Transverse colon (tissue), 4 donors: ENCODE results near the gene SLC35F1. TPM values are rescaled to one million over a fixed set of nuclear protein-coding genes. Genes with fewer than 3 reads are reported as not detected.

Experiments used
- DNase-seq: peaks from one replicate; pipeline ENCODE4 v3.0.0-alpha.2; 2019
- H3K27ac ChIP-seq, 4 donors: fragments of 200-600 bp; sonication (generic); 2 replicates each; pipeline ENCODE4 v1.5.1; 2016 to 2018; ENCODE audit warnings: inconsistent platforms in 4 of 4
- H3K27me3 ChIP-seq: fragments of 200-600 bp; sonication (generic); 2 replicates; pipeline ENCODE4 v1.5.1; 2017; ENCODE audit warnings: inconsistent platforms
- H3K36me3 ChIP-seq, 4 donors: fragments of 200-600 bp; sonication (generic); 2 replicates each; pipeline ENCODE4 v1.5.1; 2017 to 2019; ENCODE audit warnings: inconsistent platforms in 4 of 4
- H3K4me1 ChIP-seq, 4 donors: fragments of 200-600 bp; sonication (generic); 2 replicates each; pipeline ENCODE4 v1.5.1; 2017 to 2020; ENCODE audit warnings: inconsistent platforms in 4 of 4
- H3K4me3 ChIP-seq, 4 donors: fragments of 200-600 bp; sonication (generic); 1 replicate in 1 of 4; 2 replicates in 3 of 4; pipeline versions ENCODE4 v1.5.1 to v1.6.1; 2017 to 2019; ENCODE audit warnings: inconsistent platforms in 4 of 4
- H3K9me3 ChIP-seq, 2 donors: fragments of 200-600 bp; sonication (generic); 2 replicates each; pipeline ENCODE4 v1.5.1; 2017 to 2019; ENCODE audit warnings: inconsistent platforms in 2 of 2
- CTCF ChIP-seq, 5 experiments: fragments of 200-600 bp in 3 of 5; fragments of 450-650 bp in 2 of 5; sonication (generic) in 3 of 5; IDR thresholded peaks; 1 replicate in 2 of 5; 2 replicates in 3 of 5; pipeline ENCODE4 v1.5.1; 2016 to 2017; ENCODE audit warnings: antibody characterized with exemption in 5 of 5, inconsistent platforms in 3 of 5, mild to moderate bottlenecking in 2 of 5, moderate library complexity in 1 of 5
- EP300 ChIP-seq: sonication (generic); formaldehyde crosslinking; IDR thresholded peaks from one replicate; pipeline ENCODE4 v1.6.1; 2017; ENCODE audit warnings: antibody characterized with exemption, low read depth
- POLR2A ChIP-seq: fragments of 450-650 bp; IDR thresholded peaks from one replicate; pipeline ENCODE4 v1.6.1; 2016; ENCODE audit warnings: antibody characterized with exemption, mild to moderate bottlenecking, moderate library complexity
- POLR2AphosphoS5 ChIP-seq, 3 donors: sonication (generic); formaldehyde crosslinking; IDR thresholded peaks; one replicate each; pipeline ENCODE4 v1.6.1; 2016; ENCODE audit warnings: antibody characterized with exemption in 3 of 3
- WGBS, 2 donors: methylation state at CpG; one replicate each; pipeline ENCODE4 v1.1.5; 2018; ENCODE audit warnings: low coverage in 1 of 2; 5-methylcytosine and 5-hydroxymethylcytosine counted together
- in situ Hi-C, 4 donors: fragments of 200-750 bp; cut with MboI; loops; one replicate each; pipeline versions ENCODE4 v1.15.0 to v1.15.1; 2017; ENCODE audit warnings: low sequenced_read_pairs in 3 of 4, low pct_ligation_motif_present in 1 of 4, low pct_unique_long_range_greater_than_20kb in 1 of 4
- intact Hi-C: fragments of 100-400 bp; cut with DNase I; formaldehyde crosslinking; loops from one replicate; pipeline ENCODE4 v1.15.1; 2023; ENCODE audit warnings: low total_unique reads
- total RNA-seq, 4 donors: library from RNA; depleted of rRNA; stranded (reverse); fragments of >200 nt; gene quantifications; one replicate each; pipeline ENCODE4 v1.1.0, GENCODE V29; 2016

Gene SLC35F1
- total RNA-seq, 4 donors from 2014 or later = 0.37 to 1.1 (median 0.71) TPM

- DNase-seq = no peak
- H3K27ac ChIP-seq = peak overlapping the region in 1 of 4 donors; percentile 6
These were observed 31.4 kb downstream of the SLC35F1 start for GRCh38 chr6:117938311-117938995.

GRCh38 chr6:117947234-117947633, 40.2 kb downstream of the SLC35F1 start:
- Histone ChIP-seq H3K27ac (no peak overlapping the region), H3K9me3 (no peaks in the 10 kb centered on the region), H3K27me3 (no peaks in the 10 kb centered on the region), H3K36me3 (no peaks in the 10 kb centered on the region), H3K4me1 (no peaks in the 10 kb centered on the region), H3K4me3 (no peak overlapping the region)
- DNase-seq = no peak
- in situ Hi-C loops = no loop called here
- 54 to 67% methylated on average over 1 of the region's 1 CpG for WGBS, 2 donors
- TF ChIP-seq CTCF (IDR thresholded peaks at IDR 0.05) (no peak), POLR2AphosphoS5 (IDR thresholded peaks at IDR 0.05) (no peak), POLR2A (no peak), EP300 (no peak)
- intact Hi-C loops = no loop called here

More at GRCh38 chr6:117938311-117938995, 31.4 kb downstream of the SLC35F1 start:
- 63 to 66% methylated on average over 3 to 5 of the region's 5 CpGs for WGBS, 2 donors
- in situ Hi-C loops = no loop called here
- intact Hi-C loops = no loop called here
- Histone ChIP-seq H3K4me3 (no peak overlapping the region), H3K9me3 (no peaks in the 10 kb centered on the region), H3K27me3 (no peaks in the 10 kb centered on the region), H3K4me1 (no peaks in the 10 kb centered on the region), H3K36me3 (no peaks in the 10 kb centered on the region)
- TF ChIP-seq EP300 (no peak), CTCF (IDR thresholded peaks at IDR 0.05) (no peak), POLR2A (no peak), POLR2AphosphoS5 (IDR thresholded peaks at IDR 0.05) (no peak)

GRCh38 chr6:117951783-117952182, 44.7 kb downstream of the SLC35F1 start:
- Histone ChIP-seq H3K9me3 (no peaks in the 10 kb centered on the region), H3K4me3 (no peak overlapping the region), H3K27me3 (no peaks in the 10 kb centered on the region), H3K27ac (no peak overlapping the region), H3K36me3 (no peaks in the 10 kb centered on the region), H3K4me1 (no peaks in the 10 kb centered on the region)
- in situ Hi-C loops (no loop called here), intact Hi-C loops (no loop called here)
- DNase-seq = no peak
- no peak for TF ChIP-seq CTCF (IDR thresholded peaks at IDR 0.05)
- no peak for TF ChIP-seq POLR2AphosphoS5 (IDR thresholded peaks at IDR 0.05)
- TF ChIP-seq POLR2A = no peak
- TF ChIP-seq EP300 = no peak
- WGBS, 2 donors = 34 to 41% methylated on average over 2 to 3 of the region's 3 CpGs

- WGBS, 2 donors = 90 to 92% methylated on average over 2 of the region's 2 CpGs
- Histone ChIP-seq H3K27ac (no peak overlapping the region), H3K9me3 (no peaks in the 10 kb centered on the region), H3K27me3 (no peaks in the 10 kb centered on the region), H3K4me1 (no peaks in the 10 kb centered on the region), H3K4me3 (no peak overlapping the region), H3K36me3 (no peaks in the 10 kb centered on the region)
- no peak for TF ChIP-seq EP300
- TF ChIP-seq POLR2AphosphoS5 (IDR thresholded peaks at IDR 0.05) = no peak
- no peak for TF ChIP-seq CTCF (IDR thresholded peaks at IDR 0.05)
- TF ChIP-seq POLR2A = no peak
- intact Hi-C loops (no loop called here), in situ Hi-C loops (no loop called here)
- no peak for DNase-seq
These were observed 48.7 kb downstream of the SLC35F1 start for GRCh38 chr6:117955684-117956256.
